Measurements from ENCODE around the gene GRK5.

GRK5 gene

DNA sequence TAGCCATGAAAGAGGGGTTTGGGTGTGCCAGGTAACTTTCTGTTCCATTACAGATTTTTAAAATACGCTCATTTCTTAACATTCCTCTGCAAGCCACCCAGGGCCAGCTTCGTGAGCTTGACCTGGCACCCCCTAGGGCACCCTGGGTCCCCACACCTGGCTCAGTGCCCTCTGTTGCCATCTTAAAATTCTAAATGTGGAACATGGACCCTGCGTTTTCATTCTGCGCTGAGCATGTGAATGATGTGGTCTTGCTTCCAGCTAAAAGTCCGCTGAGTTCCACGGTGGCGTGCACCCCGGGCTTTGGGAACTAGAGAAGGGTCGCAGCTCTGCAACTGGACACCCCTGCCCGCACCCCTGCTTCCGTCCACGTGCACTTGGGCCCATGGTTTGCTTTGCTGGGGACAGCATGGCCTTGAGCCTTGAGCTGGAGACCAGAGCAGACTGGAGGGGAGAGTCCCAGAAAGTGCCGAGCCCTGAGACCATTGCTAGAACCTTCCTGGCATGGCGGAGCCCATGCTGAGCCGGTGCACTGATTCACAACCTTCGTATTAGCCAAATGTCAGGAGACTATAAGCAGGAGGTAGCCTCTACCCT is 244.0 kb downstream of the GRK5 start:
- ChIA-PET POLR2A (no interaction called here), CTCF (no interaction called here)
- TF ChIP-seq NFRKB (IDR thresholded peaks at IDR 0.05) (no peak), SUZ12 (IDR thresholded peaks at IDR 0.05) (no peak), CTBP1 (IDR thresholded peaks at IDR 0.05; ENCODE audit: borderline replicate concordance) (no peak), FOXK2 (IDR thresholded peaks at IDR 0.05) (no peak), ARNT (IDR thresholded peaks at IDR 0.05) (no peak), FOXM1 (IDR thresholded peaks at IDR 0.05; ENCODE audit: borderline replicate concordance) (no peak), SP1 (IDR thresholded peaks at IDR 0.05) (no peak), LEF1 (IDR thresholded peaks at IDR 0.05; ENCODE audit: borderline replicate concordance) (no peak), BHLHE40 (IDR thresholded peaks at IDR 0.05; ENCODE audit: borderline replicate concordance) (no peak), L3MBTL2 (conservative IDR thresholded peaks at IDR 0.05) (no peak), ELF4 (IDR thresholded peaks at IDR 0.05) (no peak), FOXA1 (IDR thresholded peaks at IDR 0.05) (no peak), TARDBP (IDR thresholded peaks at IDR 0.05) (no peak), HDGF (IDR thresholded peaks at IDR 0.05; ENCODE audit: borderline replicate concordance) (no peak)
- TF ChIP-seq, protein P1, sequence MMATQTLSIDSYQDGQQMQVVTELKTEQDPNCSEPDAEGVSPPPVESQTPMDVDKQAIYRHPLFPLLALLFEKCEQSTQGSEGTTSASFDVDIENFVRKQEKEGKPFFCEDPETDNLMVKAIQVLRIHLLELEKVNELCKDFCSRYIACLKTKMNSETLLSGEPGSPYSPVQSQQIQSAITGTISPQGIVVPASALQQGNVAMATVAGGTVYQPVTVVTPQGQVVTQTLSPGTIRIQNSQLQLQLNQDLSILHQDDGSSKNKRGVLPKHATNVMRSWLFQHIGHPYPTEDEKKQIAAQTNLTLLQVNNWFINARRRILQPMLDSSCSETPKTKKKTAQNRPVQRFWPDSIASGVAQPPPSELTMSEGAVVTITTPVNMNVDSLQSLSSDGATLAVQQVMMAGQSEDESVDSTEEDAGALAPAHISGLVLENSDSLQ (IDR thresholded peaks at IDR 0.05), result no peak
- no peak for DNase-seq (ENCODE audit: extremely low spot score)

DNA sequence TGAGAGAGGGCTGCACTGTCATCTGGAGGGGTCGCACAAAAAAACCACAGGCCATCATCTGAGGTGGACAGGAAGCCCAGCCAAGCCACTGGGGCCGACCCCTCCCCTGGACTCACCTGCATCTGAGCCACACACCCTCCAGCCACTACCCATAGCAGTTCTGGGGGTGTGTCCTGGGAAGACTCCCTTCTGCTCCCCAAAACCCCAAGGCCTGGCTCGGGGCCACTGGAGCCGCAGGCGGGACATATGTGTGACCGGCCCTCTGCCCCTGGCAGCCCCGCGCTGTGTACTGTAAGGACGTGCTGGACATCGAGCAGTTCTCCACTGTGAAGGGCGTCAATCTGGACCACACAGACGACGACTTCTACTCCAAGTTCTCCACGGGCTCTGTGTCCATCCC is 245.0 kb downstream of the GRK5 start:
- ChIA-PET POLR2A (no interaction called here), CTCF (interaction anchor here (1.0 kb wide), 1 partner anchor 254 kb away, joined by 3 read pairs; no protein-coding TSS in a partner anchor)
- DNase-seq (ENCODE audit: extremely low spot score), result no peak
- TF ChIP-seq SP1 (IDR thresholded peaks at IDR 0.05), result no peak
- TF ChIP-seq HDGF (IDR thresholded peaks at IDR 0.05; ENCODE audit: borderline replicate concordance), result no peak
- TF ChIP-seq SUZ12 (IDR thresholded peaks at IDR 0.05), result no peak
- TF ChIP-seq LEF1 (IDR thresholded peaks at IDR 0.05; ENCODE audit: borderline replicate concordance), result no peak
- TF ChIP-seq FOXK2 (IDR thresholded peaks at IDR 0.05), result no peak
- TF ChIP-seq ZNF384 (IDR thresholded peaks at IDR 0.05), result no peak
- TF ChIP-seq TARDBP (IDR thresholded peaks at IDR 0.05), result no peak
- TF ChIP-seq BHLHE40 (IDR thresholded peaks at IDR 0.05; ENCODE audit: borderline replicate concordance), result no peak

DNA sequence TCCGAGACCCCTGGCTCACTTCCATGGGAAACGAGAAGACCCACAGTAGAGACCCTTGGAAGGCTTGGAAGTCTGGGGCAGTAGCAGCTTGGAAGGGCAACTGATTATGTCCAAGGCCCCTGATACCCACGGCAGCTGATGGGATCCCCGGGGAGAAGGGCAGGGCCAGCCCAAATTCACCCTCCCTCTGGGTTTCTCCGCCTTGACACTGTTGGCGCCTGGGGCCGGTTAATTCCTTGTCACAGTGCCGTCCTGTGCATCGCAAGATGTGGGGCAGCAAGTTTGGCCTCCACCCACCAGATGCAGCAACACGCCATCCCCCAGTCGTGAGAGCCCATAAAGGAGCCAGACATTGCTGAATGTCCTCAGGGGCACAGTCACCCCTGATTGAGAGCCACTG is 245.9 kb downstream of the GRK5 start:
- CTCF ChIA-PET, result interaction anchor here (1.0 kb wide), 1 partner anchor 255 kb away, joined by 3 read pairs; no protein-coding TSS in a partner anchor
- TF ChIP-seq L3MBTL2 (conservative IDR thresholded peaks at IDR 0.05) (no peak), ZNF384 (IDR thresholded peaks at IDR 0.05) (no peak), ELF4 (IDR thresholded peaks at IDR 0.05) (no peak), SUZ12 (IDR thresholded peaks at IDR 0.05) (no peak), FOXK2 (IDR thresholded peaks at IDR 0.05) (no peak), LEF1 (IDR thresholded peaks at IDR 0.05; ENCODE audit: borderline replicate concordance) (no peak), FOXM1 (IDR thresholded peaks at IDR 0.05; ENCODE audit: borderline replicate concordance) (no peak), TARDBP (IDR thresholded peaks at IDR 0.05) (no peak), FOXA1 (IDR thresholded peaks at IDR 0.05) (no peak), SP1 (IDR thresholded peaks at IDR 0.05) (no peak)
- TF ChIP-seq, protein P1 (IDR thresholded peaks at IDR 0.05), result no peak
- no peak for DNase-seq (ENCODE audit: extremely low spot score)
- POLR2A ChIA-PET, result no interaction called here

GRCh38 chr10:119454316-119454715 is 246.9 kb downstream of the GRK5 start:
- CTCF ChIA-PET, result no interaction called here
- TF ChIP-seq FOXM1 (IDR thresholded peaks at IDR 0.05; ENCODE audit: borderline replicate concordance) (no peak), HDGF (IDR thresholded peaks at IDR 0.05; ENCODE audit: borderline replicate concordance) (no peak), TARDBP (IDR thresholded peaks at IDR 0.05) (no peak), BHLHE40 (IDR thresholded peaks at IDR 0.05; ENCODE audit: borderline replicate concordance) (no peak), SP1 (IDR thresholded peaks at IDR 0.05) (no peak), FOXA1 (IDR thresholded peaks at IDR 0.05) (no peak), CTBP1 (IDR thresholded peaks at IDR 0.05; ENCODE audit: borderline replicate concordance) (no peak), L3MBTL2 (conservative IDR thresholded peaks at IDR 0.05) (no peak), ZNF384 (IDR thresholded peaks at IDR 0.05) (no peak), NFRKB (IDR thresholded peaks at IDR 0.05) (no peak), FOXK2 (IDR thresholded peaks at IDR 0.05) (no peak), ARNT (IDR thresholded peaks at IDR 0.05) (no peak), LEF1 (IDR thresholded peaks at IDR 0.05; ENCODE audit: borderline replicate concordance) (no peak), ELF4 (IDR thresholded peaks at IDR 0.05) (no peak), SUZ12 (IDR thresholded peaks at IDR 0.05) (no peak)
- TF ChIP-seq, protein P1 (IDR thresholded peaks at IDR 0.05), result no peak
- no peak for DNase-seq (ENCODE audit: extremely low spot score)
- POLR2A ChIA-PET, result no interaction called here

- CTCF ChIA-PET, result no interaction called here
- POLR2A ChIA-PET, result no interaction called here
- TF ChIP-seq TARDBP (IDR thresholded peaks at IDR 0.05) (no peak), FOXM1 (IDR thresholded peaks at IDR 0.05; ENCODE audit: borderline replicate concordance) (no peak), BHLHE40 (IDR thresholded peaks at IDR 0.05; ENCODE audit: borderline replicate concordance) (no peak), L3MBTL2 (conservative IDR thresholded peaks at IDR 0.05) (no peak), SUZ12 (IDR thresholded peaks at IDR 0.05) (no peak), NFRKB (IDR thresholded peaks at IDR 0.05) (no peak), SP1 (IDR thresholded peaks at IDR 0.05) (no peak), LEF1 (IDR thresholded peaks at IDR 0.05; ENCODE audit: borderline replicate concordance) (no peak), ZNF384 (IDR thresholded peaks at IDR 0.05) (no peak), ARNT (IDR thresholded peaks at IDR 0.05) (no peak), ELF4 (IDR thresholded peaks at IDR 0.05) (no peak), HDGF (IDR thresholded peaks at IDR 0.05; ENCODE audit: borderline replicate concordance) (no peak), FOXK2 (IDR thresholded peaks at IDR 0.05) (no peak), FOXA1 (IDR thresholded peaks at IDR 0.05) (no peak), CTBP1 (IDR thresholded peaks at IDR 0.05; ENCODE audit: borderline replicate concordance) (no peak)
- TF ChIP-seq, protein P1 (IDR thresholded peaks at IDR 0.05), result no peak
- no peak for DNase-seq (ENCODE audit: extremely low spot score)
These were observed 247.6 kb downstream of the GRK5 start for GRCh38 chr10:119454990-119455389.

All from HEK293T (cell line).